ENCODE data around the gene JHY. TPM values are rescaled to one million over a fixed set of nuclear protein-coding genes. Genes with fewer than 3 reads are reported as not detected.

The JHY gene
- total and polyA plus RNA-seq, 2 donors (not counting 1 experiment from before 2014, with no cell fraction given) = 1.6 to 3.5 TPM

DNA sequence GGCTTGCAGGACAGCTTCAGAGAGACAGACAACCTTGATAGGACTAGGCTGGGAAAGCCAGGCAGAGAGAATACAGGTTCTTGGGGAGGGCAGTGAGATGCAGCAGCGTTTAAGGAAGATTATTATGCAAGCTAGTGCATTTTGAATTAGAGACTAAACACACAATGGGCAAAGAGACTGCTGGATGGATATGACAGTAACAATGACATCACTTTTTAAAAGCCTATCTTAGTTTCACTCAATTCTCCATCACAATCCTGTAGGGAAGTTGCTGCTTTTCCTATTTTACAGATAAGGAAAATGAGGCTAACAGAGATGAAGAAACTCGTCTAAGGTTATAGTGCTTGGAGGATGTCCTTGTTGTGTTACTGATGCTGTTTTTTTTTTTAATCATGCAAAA is 5.6 kb downstream of the JHY start:
- no peaks in the 10 kb centered on the region for H3K9me3 ChIP-seq (ENCODE audit: control insufficient read depth, insufficient read depth, low read depth, low read length)
- H3K27me3 ChIP-seq (ENCODE audit: control insufficient read depth, insufficient read depth, low read length) = no peaks in the 10 kb centered on the region
- TF ChIP-seq, protein P1, sequence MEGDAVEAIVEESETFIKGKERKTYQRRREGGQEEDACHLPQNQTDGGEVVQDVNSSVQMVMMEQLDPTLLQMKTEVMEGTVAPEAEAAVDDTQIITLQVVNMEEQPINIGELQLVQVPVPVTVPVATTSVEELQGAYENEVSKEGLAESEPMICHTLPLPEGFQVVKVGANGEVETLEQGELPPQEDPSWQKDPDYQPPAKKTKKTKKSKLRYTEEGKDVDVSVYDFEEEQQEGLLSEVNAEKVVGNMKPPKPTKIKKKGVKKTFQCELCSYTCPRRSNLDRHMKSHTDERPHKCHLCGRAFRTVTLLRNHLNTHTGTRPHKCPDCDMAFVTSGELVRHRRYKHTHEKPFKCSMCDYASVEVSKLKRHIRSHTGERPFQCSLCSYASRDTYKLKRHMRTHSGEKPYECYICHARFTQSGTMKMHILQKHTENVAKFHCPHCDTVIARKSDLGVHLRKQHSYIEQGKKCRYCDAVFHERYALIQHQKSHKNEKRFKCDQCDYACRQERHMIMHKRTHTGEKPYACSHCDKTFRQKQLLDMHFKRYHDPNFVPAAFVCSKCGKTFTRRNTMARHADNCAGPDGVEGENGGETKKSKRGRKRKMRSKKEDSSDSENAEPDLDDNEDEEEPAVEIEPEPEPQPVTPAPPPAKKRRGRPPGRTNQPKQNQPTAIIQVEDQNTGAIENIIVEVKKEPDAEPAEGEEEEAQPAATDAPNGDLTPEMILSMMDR (conservative IDR thresholded peaks at IDR 0.05 in 1 of 2, IDR thresholded peaks at IDR 0.05 in 1 of 2; ENCODE audit: low read depth in 1 of 2, low read length in 2 of 2) = no peak
- no peak for TF ChIP-seq EZH2 (IDR thresholded peaks at IDR 0.05; ENCODE audit: low read length, missing control alignments)
- H3K27ac ChIP-seq (ENCODE audit: insufficient read depth, low read length) = no peak overlapping the region
- H3K36me3 ChIP-seq (ENCODE audit: control insufficient read depth, insufficient read depth, low read length) = no peaks in the 10 kb centered on the region
- no peak overlapping the region for H3K4me2 ChIP-seq (ENCODE audit: extremely low read depth, insufficient read depth, low read length)
- no peak overlapping the region for H2AFZ ChIP-seq (ENCODE audit: low read length)
- peaks cover 2% of the 10 kb centered on the region for H3K4me1 ChIP-seq (ENCODE audit: control insufficient read depth, extremely low read depth, insufficient read depth, low read length)
- no peak overlapping the region for H3K9ac ChIP-seq (ENCODE audit: insufficient read depth, low read length)
- H4K20me1 ChIP-seq (ENCODE audit: control insufficient read depth, extremely low read depth, insufficient read depth, low read length) = no peaks in the 10 kb centered on the region
- no peak overlapping the region for H3K4me3 ChIP-seq (replicated peaks in 1 of 4; ENCODE audit: control extremely low read depth in 1 of 4, insufficient read depth in 1 of 4, low read depth in 3 of 4, low read length in 4 of 4)
- H3K79me2 ChIP-seq (ENCODE audit: control insufficient read depth, insufficient read depth, low read length) = no peaks in the 10 kb centered on the region
- no peak for DNase-seq (ENCODE audit: low read depth in 2 of 2)

DNA sequence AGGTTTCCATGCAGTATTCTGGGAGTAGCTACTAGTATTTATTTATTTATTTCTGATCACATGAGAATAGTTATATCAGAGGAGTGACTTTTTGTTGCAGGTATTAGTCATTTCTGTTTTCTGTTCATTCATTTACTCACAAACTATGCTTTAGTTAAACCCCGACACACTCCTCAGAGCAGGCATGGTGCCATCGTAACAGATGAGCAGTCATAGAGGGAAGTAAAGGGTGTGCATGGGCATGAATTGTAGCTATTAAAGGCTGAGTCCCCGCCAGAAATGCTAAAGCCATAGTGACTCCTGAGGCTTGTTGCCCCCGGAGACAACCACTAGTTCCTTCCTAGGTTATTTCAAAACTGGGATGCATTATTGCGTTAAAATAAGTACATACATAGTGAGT is 10.6 kb downstream of the JHY start:
- no peaks in the 10 kb centered on the region for H3K9me3 ChIP-seq (ENCODE audit: control insufficient read depth, insufficient read depth, low read depth, low read length)
- peaks cover 2% of the 10 kb centered on the region for H3K4me1 ChIP-seq (ENCODE audit: control insufficient read depth, extremely low read depth, insufficient read depth, low read length)
- no peak overlapping the region for H2AFZ ChIP-seq (ENCODE audit: low read length)
- H3K79me2 ChIP-seq (ENCODE audit: control insufficient read depth, insufficient read depth, low read length) = no peaks in the 10 kb centered on the region
- H3K9ac ChIP-seq (ENCODE audit: insufficient read depth, low read length) = no peak overlapping the region
- no peaks in the 10 kb centered on the region for H3K27me3 ChIP-seq (ENCODE audit: control insufficient read depth, insufficient read depth, low read length)
- H3K36me3 ChIP-seq (ENCODE audit: control insufficient read depth, insufficient read depth, low read length) = no peaks in the 10 kb centered on the region
- no peaks in the 10 kb centered on the region for H4K20me1 ChIP-seq (ENCODE audit: control insufficient read depth, extremely low read depth, insufficient read depth, low read length)
- DNase-seq (ENCODE audit: low read depth in 2 of 2) = no peak
- no peak overlapping the region for H3K27ac ChIP-seq (ENCODE audit: insufficient read depth, low read length)
- no peak for TF ChIP-seq EZH2 (IDR thresholded peaks at IDR 0.05; ENCODE audit: low read length, missing control alignments)
- TF ChIP-seq, protein P1 (conservative IDR thresholded peaks at IDR 0.05 in 1 of 2, IDR thresholded peaks at IDR 0.05 in 1 of 2; ENCODE audit: low read depth in 1 of 2, low read length in 2 of 2) = no peak
- no peak overlapping the region for H3K4me2 ChIP-seq (ENCODE audit: extremely low read depth, insufficient read depth, low read length)
- H3K4me3 ChIP-seq (replicated peaks in 1 of 4; ENCODE audit: control extremely low read depth in 1 of 4, insufficient read depth in 1 of 4, low read depth in 3 of 4, low read length in 4 of 4) = no peak overlapping the region

DNA sequence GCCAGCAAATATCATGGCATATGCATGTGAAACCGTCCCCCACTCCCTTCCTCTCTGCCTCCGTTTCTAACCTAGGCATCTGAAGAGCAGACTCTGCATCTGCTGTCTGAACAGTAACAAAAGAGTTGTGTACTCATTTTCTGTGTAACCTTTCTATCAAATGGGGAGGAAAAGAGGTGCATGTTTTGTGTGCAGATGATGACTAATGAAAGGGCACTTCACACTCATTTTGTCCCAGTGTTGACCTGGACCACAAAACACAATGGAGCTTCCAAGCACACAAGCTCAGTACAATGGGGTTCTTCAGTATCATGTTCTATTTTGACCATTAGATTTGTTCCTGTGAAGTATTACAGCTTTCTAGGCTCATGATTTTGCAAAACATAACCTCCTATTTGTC is 13.0 kb downstream of the JHY start:
- DNase-seq (ENCODE audit: low read depth in 2 of 2) = peak in 1 of 2 donors; percentile 51
- Histone ChIP-seq H3K4me2 (ENCODE audit: extremely low read depth, insufficient read depth, low read length) (no peak overlapping the region), H4K20me1 (ENCODE audit: control insufficient read depth, extremely low read depth, insufficient read depth, low read length) (no peaks in the 10 kb centered on the region), H2AFZ (ENCODE audit: low read length) (no peak overlapping the region), H3K4me3 (replicated peaks in 1 of 4; ENCODE audit: control extremely low read depth in 1 of 4, insufficient read depth in 1 of 4, low read depth in 3 of 4, low read length in 4 of 4) (no peak overlapping the region), H3K4me1 (ENCODE audit: control insufficient read depth, extremely low read depth, insufficient read depth, low read length) (peaks cover 2% of the 10 kb centered on the region), H3K9ac (ENCODE audit: insufficient read depth, low read length) (no peak overlapping the region), H3K79me2 (ENCODE audit: control insufficient read depth, insufficient read depth, low read length) (no peaks in the 10 kb centered on the region), H3K36me3 (ENCODE audit: control insufficient read depth, insufficient read depth, low read length) (no peaks in the 10 kb centered on the region), H3K9me3 (ENCODE audit: control insufficient read depth, insufficient read depth, low read depth, low read length) (no peaks in the 10 kb centered on the region), H3K27ac (ENCODE audit: insufficient read depth, low read length) (no peak overlapping the region), H3K27me3 (ENCODE audit: control insufficient read depth, insufficient read depth, low read length) (no peaks in the 10 kb centered on the region)
- TF ChIP-seq, protein P1 (conservative IDR thresholded peaks at IDR 0.05 in 1 of 2, IDR thresholded peaks at IDR 0.05 in 1 of 2; ENCODE audit: low read depth in 1 of 2, low read length in 2 of 2) = no peak
- TF ChIP-seq EZH2 (IDR thresholded peaks at IDR 0.05; ENCODE audit: low read length, missing control alignments) = no peak

Measured in fibroblast of lung (primary cell).